ENCODE results near the gene ACMSD.

GRCh38 chr2:134927195-134927594 lies 88.8 kb downstream of the ACMSD start:
- TF ChIP-seq CTCF (conservative IDR thresholded peaks at IDR 0.05; ENCODE audit: low read length) (no peak), EZH2phosphoT487 (IDR thresholded peaks at IDR 0.05; ENCODE audit: borderline replicate concordance, low read depth, low read length) (no peak)

Data from OCI-LY7 (cell line).